HG02885 (cell line): ENCODE results near the gene SEMA3C.

Source experiments
- ATAC-seq: cut with Tn5 transposase; IDR thresholded peaks from one replicate; pipeline ENCODE4 v1.9.1; 2021; ENCODE audit warnings: mild to moderate bottlenecking; ENCODE audit not compliant: unreplicated experiment, poor library complexity

Gene SEMA3C

GRCh38 chr7:80891259-80891544, 27.6 kb downstream of the SEMA3C start:
- ATAC-seq: no peak

GRCh38 chr7:80890426-80891258, 28.2 kb downstream of the SEMA3C start:
- no peak for ATAC-seq

GRCh38 chr7:80889525-80889924, 29.3 kb downstream of the SEMA3C start:
- ATAC-seq: no peak

GRCh38 chr7:80885757-80886156, 33.1 kb downstream of the SEMA3C start:
- no peak for ATAC-seq

GRCh38 chr7:80884511-80885195, 34.2 kb downstream of the SEMA3C start:
- ATAC-seq: no peak

- ATAC-seq: no peak
Measured at GRCh38 chr7:80883154-80884025, 35.5 kb downstream of the SEMA3C start.

- no peak for ATAC-seq
Measured at GRCh38 chr7:80882213-80882801, 36.5 kb downstream of the SEMA3C start.

GRCh38 chr7:80881351-80881900, 37.4 kb downstream of the SEMA3C start:
- ATAC-seq: no peak

- ATAC-seq: no peak
Measured at GRCh38 chr7:80879849-80880248, 39.0 kb downstream of the SEMA3C start.

GRCh38 chr7:80876894-80877414, 41.9 kb downstream of the SEMA3C start:
- no peak for ATAC-seq

GRCh38 chr7:80875537-80876120, 43.2 kb downstream of the SEMA3C start:
- ATAC-seq: no peak

GRCh38 chr7:80873140-80873539, 45.7 kb downstream of the SEMA3C start:
- no peak for ATAC-seq

GRCh38 chr7:80871228-80871627, 47.6 kb downstream of the SEMA3C start:
- ATAC-seq: no peak

- ATAC-seq: no peak
Measured at GRCh38 chr7:80870813-80871212, 48.0 kb downstream of the SEMA3C start.

- ATAC-seq: no peak
Measured at GRCh38 chr7:80869821-80870751, 48.8 kb downstream of the SEMA3C start.

- ATAC-seq: no peak
Measured at GRCh38 chr7:80869106-80869784, 49.6 kb downstream of the SEMA3C start.

- no peak for ATAC-seq
Measured at GRCh38 chr7:80868566-80868965, 50.3 kb downstream of the SEMA3C start.

GRCh38 chr7:80860554-80860953, 58.3 kb downstream of the SEMA3C start:
- ATAC-seq: no peak
